Measurements from ENCODE around the gene CATSPERD.
A peak's percentile ranks its signal among the peaks of the same experiment; 100 is the strongest.

The CATSPERD gene, protein sequence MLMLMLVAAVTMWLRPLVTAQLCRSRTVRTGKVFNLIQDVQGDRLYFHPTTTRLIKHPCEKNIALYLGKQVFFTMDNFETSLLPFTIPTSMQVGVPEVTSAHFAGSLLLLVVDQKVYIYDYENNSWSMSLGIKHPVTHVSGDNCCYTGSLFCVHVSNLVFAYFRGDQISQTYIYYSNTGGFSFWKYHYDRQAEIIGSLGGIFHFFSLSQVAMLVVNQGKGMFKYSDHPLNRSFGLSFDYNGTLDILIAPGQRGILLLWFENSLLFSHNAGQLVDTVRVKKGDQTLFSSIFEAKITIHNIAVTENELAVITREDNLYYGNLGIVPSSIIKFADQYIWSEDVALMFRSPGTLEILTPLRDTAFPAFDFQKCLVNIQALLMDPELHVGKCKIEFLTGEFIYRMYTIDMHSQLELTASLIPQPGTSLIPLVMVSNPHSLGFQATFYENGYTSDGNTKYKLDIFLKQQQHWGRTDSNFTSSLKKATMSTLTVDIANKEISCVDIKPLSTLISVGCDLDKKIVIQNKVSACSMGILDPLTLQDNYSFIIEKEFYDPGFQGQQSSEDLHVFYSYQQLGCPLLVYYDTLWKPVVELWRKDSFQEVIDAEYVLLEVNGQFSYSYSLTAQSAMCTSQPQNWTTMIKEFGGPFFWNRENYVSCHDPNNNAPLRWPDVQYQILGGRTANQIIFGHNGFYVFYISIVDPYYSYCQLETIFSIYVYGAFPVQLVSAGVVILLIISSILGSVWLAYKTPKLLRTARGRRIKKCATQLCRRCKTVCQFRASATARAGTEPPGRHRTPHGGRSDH

DNA sequence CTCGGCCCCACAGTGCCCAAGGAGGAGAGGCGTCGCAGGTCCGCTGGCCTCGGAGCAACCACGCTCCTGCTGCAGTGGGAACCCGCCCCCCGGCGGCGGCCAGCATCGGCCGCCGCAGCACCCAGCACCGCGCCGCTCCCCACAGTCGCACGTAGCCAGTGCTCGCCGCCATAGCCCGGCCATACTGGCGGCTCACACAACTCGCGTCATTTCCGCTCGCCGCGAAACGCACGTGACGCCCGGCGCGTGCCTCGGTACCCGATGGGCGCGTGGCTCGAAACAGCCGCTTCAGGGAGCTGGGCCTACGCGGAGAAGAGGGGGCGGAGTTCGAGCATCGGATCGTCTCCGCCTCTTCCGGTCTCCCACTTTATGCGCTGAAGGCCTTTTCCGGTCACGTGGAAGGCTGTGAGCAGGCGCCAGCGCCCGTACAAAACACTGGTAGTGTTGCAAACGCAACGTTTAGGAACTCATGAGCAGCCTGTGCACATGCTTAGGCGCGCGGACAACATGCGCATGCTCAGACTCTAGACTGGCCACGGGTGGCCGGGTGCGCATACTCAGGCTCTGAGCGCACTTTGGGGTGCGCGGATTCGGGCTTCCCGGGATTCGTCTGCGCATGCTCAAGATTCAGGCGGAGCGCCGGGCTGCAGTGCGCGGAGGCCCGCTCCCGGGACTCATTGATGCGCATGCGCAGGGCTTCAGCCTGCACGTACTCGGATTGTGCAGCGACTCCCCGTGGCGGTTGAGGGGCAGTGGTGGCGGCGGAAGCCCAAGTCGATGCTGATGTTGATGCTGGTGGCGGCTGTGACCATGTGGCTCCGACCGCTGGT, at the start of gene CATSPERD, which contains the start of gene LONP1:
CATSPERD (plus strand) TSS at position 677 of the 830 bp plus-strand sequence; CDS start at position 778, 101 bp downstream.
LONP1 (minus strand) TSS at position 186 of the 830 bp plus-strand sequence; CDS start at position 172, 14 bp downstream.
- peak; percentile 96 for DNase-seq (ENCODE audit: low read depth)

DNA sequence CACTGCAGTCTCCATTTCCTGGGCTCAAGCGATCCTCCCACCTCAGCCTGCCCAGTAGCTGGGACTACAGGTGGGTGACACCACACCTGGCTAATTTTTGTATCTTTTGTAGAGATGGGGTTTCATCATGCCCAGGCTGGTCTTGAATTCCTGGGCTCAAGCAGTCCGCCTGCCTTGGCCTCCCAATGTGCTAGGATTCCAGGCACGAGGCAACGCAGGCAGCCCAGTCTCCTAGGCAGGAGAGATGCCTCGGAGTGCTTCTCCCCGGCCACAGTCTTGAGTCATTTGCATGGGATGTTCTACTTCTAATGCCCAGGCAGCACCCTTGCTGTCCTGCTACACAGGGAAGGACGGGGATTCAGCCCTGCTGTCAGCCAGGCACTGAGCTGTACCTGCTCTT, 48.8 kb upstream of the CATSPERD start:
- DNase-seq (ENCODE audit: low read depth), result no peak

DNA sequence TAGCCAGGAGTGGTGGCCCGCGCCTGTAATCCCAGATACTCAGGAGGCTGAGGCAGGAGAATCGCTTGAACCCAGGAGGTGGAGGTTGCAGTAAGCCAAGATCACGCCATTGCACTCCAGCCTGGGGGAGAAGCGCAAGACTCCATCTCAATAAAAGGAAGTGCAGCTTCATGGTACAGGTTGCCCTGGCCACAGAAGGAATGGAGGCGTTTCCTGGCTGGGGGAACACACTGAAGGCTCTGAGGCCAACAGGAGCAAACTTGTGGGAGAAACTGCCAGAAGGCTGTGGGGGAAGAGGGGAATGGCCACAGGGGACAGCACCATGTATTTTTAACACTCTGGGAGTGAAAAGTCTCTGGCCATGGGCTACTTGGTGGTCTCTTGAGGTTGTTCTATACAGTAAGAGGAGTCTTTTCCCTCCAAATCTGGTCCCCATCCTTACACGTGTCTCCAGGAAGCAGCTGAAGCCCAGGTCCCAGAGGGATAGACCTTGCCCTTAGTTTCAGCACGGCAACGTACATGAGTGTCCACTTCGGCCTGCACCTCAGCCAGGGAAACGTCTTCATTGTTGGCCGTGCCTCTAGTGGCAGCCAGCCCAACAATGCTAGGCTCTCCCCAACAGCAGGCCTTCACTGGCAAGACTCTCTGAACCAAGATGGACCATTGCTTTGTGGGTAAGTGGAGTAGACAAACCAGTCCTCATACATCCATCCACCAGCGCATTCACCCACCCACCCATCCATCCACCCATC, 47.6 kb upstream of the CATSPERD start:
- DNase-seq (ENCODE audit: low read depth), result no peak

DNA sequence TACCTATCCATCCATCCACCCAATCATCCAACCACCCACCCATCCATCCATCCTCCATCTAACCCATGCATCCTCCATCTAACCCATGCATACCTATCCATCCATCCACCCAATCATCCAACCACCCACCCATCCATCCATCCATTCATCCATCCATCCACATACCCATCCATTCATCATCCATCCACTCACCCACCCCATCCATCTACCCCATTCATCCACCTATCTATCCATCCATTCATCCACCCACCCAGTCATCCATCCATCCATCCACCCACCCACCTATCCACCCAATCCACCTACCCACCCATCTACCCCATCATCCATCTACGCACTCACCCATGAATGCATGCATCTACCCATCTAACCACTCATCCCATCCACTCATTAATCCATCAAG, 46.7 kb upstream of the CATSPERD start:
- no peak for DNase-seq (ENCODE audit: low read depth)

DNA sequence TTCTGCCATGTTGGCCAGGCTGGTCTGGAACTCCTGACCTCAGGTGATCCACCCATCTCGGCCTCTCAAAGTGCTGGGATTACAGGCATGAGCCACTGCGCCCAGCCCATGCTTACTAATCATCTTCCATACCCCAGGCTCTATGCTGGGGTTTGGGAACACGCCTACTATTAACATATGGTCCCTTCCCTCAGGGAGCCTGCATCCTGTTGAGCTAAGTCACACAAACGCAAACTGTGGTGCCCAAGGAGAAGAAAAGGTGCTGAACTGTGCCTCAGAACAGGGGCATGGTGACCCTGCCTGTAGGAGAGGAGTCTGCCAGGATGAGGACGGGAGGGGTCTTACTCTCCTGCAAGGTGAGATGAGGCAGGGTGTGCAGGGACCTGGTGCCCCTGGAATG, 45.7 kb upstream of the CATSPERD start:
- no peak for DNase-seq (ENCODE audit: low read depth)

DNA sequence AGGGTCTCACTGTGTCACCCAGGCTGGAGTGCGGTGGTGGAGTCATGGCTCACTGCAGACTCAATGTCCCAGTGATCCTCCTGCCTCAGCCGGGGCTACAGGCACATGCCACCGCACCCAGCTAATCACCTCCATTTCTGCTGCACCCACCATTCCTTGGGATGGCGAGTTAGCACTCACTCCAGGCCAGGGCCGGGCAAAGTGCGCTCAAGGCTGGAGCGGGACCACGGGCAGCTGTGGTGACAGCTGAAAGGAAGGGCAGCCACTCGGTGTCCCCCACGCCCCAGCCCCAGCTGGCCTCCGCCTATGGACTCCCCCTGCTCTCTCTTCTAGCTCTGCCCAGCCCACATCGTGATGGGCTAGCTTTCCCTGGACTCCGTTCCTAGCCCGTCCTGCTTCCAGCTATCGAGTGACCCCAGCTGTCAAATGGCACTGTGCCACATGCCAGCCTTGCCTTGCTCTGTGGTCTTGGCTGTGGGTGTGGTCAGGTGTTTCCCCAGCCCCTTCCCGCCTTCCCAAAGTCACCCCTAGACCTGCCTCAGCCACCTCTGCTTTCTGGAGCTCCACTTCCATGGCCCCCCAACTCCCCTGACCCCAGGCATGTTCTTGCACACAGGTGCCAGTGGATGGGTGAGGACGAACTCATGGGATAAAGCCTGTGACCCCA, 44.2 kb upstream of the CATSPERD start:
- DNase-seq (ENCODE audit: low read depth), result no peak

DNA sequence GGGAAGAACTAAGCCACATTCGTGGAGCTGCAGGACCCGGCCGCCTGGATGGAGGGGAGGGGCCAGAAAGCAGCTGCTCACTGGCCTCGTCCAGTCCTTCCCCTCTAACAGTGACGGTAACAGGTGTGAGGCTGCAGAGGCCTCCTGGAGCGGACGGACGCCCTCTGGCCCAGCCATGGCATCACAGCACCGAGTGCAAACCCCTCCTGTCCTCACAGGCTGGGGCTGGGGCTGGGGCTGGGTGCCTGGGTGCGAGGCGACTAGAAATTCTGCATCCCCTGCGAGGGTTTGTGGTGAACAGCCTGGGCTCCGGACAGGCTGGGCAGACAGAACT, 43.7 kb upstream of the CATSPERD start:
- DNase-seq (ENCODE audit: low read depth), result no peak

DNA sequence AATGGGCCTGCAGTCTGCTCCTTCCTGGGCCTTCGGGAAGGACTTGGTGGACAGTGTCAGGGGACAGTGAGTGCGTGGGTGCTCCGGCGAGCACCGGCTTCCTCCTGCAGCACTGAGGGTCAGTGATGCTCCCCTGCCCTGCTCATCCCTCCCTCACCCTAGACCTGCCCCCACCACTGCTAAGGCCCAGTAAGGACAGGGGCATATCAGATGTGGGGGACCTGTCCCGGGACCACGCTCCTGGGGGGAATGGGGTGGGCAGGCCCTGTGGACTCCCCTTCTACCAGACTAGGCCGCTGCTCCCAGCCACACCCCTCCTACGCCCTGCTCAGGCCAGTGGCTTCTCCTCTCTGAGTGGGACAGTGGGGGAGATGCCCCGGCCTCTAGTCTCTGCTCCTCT, 43.3 kb upstream of the CATSPERD start:
- DNase-seq (ENCODE audit: low read depth), result no peak

DNA sequence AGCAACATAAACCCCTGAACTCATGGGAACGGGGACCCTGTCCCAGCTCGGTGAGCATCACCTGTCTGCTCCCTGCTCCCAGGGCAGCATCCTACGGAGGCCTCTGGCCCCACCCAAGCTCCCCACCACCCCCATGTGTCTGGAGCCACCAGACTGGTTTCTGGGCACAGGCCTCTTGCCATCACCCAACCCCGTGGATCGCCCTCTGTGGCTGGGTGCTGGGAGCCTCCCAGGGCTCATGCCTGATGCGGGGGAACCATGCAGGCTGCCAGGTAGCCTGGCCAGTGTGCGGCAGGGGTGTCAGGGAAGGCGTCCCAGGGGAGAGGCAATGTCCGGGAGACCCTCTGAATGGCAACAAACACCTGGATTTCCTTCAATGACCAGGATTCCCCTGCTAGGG, 42.9 kb upstream of the CATSPERD start:
- DNase-seq (ENCODE audit: low read depth), result no peak

DNA sequence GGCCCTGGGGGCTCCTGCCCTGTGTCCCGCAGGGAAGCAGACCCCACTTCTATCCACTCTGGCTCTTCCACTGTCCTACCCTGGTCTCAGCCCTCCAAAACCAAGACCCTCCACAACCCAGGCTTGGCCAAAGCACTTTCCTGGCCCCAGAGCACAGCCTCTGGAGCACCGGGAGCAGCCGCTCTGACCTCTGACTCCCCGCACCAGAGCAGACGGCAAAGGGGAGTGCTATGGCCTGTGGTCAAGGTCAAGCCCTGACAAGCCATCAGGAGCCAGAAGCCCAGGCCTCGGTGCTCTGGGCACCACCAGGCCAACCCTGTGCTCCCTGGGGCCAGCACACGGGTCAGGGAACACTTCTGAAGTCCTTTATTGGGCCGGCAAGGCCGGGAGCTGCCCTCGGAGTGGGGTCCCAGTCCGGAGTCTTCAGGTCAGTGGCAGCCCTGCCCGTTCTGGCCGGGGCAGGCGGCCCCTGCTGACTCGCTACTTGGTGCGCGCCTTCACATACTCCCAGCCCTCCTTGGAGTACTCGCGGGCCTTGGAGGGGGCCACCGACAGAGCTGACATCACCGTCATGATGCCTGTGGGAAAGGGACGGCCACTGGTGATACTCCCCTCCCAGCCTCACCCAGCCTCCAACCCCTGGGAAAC, 42.2 kb upstream of the CATSPERD start:
- DNase-seq (ENCODE audit: low read depth), result no peak

DNA sequence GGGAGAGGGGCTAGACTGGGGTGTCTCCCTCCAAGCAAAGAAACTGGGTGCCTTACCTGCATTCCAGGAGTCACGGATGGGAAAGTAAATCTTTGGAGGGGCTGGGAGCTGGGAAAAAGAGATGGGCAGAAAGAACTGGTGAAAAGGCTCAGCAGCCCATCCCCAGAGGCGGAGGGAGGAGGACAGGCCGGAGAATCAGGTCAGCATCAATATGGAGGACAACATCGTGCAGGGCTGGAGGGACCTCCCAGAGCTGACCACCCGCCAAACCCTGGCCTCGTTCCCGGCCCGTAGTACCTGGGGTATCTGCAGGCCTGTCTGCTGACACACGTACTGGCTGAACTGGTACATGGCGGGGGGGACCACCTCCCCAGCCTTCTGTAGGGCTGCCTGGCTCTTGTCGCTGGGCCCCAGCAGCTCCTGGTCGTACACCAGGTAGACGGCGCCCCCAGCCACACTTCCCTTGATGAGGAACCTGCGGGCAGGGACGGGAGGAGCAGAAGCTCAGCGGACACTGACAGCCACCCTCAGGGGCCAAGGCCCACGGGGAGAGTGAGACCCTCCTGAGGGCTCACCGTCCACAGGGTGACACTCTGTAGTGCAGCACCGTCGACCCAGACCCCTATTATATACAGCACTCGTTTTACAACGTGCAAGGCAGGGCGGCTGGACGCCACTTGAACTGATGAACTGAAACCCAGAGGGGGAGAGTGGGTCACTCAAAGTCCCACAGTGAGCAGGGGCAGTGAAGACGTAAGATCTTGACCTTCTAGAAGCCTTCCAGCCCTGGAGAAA, 41.0 kb upstream of the CATSPERD start:
- DNase-seq (ENCODE audit: low read depth), result no peak

DNA sequence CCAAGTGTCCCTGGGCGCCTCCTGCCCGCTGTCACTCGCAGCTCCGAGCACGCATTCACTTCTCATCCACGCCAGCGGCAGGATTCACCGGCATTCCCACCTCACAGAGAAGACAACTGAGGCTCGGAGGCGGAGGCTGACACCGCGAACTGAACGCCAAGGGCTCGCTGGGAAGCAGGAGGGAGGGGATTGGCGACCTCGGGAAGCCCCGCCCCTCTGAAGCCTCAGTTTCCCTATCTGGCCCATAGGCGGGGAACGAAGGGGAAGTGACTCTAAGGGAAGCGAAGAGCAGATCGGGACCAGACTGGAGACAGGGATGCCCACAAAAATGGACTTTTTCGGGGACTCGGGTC, 40.4 kb upstream of the CATSPERD start:
- DNase-seq (ENCODE audit: low read depth), result no peak

DNA sequence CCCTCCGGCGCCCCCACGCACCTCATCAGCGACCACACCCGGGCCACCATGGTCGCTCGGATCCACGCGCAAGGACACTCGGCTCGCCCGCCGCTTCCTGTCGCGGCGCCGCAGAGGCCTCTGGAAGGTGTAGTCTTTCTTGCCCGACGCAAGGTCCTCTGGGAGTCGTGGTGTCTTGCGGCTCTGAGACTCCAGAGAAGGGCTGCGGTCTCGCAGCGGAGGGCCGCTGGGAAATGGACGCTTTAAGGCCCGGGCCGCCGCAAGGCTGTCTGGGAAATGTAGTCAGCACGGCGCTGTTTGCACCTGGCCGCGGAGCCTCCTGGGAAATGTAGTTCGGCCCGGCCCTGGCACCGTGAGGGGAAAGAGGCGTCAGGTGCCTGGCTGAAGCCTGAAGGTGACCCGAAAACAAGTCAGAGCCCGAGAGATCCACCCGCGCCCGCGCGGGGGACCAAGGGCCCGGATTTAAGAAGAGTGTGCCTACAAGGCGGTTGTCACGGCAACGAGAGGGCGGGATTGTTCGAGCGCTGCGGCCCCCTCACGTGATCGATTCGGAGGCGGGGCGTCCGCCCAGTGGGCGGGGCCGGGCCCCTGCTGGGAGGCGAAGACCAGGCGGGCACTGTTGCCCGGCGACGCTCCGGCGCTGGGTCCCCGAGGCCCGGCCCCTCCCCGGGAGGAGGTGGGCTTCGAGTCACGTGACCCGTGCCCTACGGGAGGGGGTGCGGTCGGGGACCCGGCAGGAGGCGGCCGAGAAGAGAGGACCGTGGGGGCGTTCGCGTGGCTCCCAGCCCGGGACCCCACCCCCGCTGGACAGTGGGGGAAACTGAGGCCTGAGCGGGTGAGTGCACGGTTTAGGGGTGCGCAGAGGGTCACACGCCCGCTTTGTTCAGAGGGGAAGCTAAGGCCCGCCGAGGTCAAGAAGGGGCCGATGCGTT, 39.7 kb upstream of the CATSPERD start, which contains the start of the genes HSD11B1L and MICOS13:
HSD11B1L (plus strand) TSS at position 591 of the 932 bp plus-strand sequence. CDS start 3,806 bp downstream, outside the sequence.
MICOS13 (minus strand) TSS at position 80 of the 932 bp plus-strand sequence; CDS start at position 50, 30 bp downstream.
- DNase-seq (ENCODE audit: low read depth), result peak; percentile 93

DNA sequence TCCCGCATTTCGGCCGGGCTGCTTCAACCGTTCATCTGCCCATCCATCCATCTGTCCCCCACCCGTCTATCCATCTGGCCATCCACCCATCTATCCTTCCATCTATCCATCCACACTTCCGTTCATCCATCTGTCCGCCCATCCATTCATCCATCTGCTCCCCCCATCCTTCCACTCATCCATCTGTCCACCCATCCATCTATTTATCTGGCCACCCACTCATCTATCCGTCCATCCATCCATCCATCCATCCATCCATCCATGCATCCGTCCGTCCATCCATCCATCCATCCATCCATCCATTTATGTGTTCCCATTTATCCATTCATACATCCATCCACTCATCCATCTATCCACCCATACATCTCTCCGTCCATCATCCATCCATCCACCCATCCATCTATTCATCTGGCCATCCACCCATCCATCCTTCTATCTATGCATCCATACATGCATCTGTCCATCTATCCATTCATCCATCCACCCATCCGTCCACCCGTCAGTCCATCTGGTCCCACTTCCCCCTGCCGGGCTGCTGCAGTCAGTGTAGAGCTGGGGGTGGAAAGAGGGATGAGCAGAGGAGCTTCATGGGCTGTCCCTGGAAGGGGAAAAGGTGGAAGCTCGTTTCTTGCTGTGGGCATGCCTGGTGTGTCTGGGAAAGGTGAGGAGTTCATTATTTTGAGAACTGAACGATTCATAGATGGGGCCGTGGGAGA, 38.9 kb upstream of the CATSPERD start:
- no peak for DNase-seq (ENCODE audit: low read depth)

DNA sequence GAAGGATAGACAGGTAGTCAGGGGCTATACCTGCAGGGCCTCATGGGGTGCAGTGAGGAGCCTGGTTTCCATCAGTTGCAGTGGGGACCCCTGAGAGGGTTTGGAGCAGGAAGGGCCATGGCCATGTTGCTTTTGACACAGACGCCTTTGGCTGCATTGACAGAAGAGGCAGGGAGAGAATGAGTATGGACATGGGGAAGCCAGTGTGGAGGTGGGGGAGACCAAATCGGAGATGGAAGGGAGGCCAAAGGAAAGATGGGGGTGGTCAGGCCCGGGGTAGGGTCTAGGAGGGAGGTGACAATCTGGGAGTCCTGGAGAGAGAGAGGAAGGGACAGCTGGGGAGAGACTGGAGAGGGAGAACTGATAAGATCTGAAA, 38.3 kb upstream of the CATSPERD start:
- DNase-seq (ENCODE audit: low read depth), result no peak

DNA sequence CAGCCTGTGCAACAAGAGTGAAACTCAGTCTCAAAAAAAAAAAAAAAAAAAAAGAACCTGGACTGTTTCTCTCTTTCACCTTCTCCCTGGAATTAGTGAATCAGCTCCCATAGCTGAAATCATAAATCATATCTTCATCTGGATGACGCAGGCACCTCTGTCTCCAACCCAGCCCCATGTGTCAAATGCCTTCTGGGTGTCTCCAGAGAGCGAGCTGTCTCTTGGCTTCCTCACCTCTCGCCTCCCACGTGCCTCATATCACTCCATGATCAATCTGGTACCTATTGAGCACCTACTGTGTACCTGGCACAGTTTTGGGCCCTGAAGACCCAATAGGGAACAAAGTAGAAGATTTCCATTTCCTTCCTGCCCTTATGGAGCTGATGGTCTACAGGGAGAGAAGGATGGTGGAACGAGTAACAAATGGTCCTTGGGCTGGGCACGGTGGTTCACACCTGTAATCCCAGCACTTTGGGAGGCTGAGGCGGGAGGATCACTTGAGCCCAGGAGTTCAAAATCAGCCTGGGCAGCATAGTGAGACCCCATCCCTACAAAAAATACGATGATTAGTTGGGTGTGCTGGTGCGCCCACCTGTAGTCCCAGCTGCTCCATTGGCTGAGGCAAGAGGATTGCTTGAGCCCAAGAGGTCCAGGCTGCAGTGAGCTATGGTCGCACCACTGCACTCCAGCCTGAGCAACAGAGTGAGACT, 37.1 kb upstream of the CATSPERD start:
- no peak for DNase-seq (ENCODE audit: low read depth)
